ENCODE measurements around the gene C16orf90.
"Not testable (repeated sequence)": the region's sequence is repeated elsewhere in the genome, so short reads cannot be mapped to it uniquely, and the experiment has no call there.

The C16orf90 gene

GRCh38 chr16:3482659-3483241 lies 12.5 kb downstream of the C16orf90 start:
- no peak for DNase-seq

DNA sequence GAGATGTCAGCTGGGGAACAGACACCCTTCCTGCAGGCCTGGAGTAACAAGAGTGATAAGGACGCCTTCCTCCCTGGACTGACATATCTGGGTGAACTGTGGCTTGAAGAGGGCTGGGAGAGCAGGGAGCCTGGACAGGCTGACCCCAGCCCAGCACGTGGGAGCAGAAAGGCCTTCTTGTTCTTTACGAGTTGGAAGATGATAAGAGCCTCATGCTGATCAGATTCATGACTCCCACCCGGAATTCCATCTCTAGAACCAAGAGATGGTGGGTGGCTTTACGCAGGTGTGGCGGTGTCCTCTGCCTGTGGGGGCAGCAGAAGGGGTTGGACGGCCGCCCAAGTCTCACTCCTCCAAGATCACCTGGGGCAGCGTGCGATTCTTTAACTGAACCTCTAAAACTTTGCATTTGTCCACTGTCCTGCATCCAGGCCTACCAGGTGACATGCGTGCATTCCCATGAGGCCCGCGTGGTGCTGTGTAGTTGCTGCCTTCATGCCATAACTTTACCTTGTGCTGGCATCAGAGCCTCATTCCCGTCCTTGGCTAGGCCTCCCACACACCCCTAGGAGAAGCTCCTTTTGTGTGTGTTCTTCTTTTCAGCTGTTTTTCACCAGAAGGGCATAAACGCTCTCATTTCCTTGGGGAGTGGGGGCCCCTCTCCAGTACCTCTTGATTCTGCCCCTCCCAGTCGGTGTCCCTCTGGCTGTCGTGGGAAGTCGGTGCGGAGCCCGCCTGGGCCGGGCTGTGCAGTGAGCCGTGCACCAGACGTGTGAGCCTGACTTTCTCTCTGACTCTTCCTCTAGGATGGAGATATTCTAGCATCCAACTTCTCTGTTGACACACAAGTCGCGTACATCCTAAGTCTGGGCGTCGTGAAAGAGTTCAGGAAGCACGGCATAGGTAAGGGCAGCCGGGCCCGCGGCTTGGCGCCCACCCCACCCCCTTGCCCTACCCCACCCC lies 13.3 kb downstream of the C16orf90 start:
- no peak for DNase-seq

GRCh38 chr16:3480901-3481695 lies 14.2 kb downstream of the C16orf90 start:
- DNase-seq: no peak

DNA sequence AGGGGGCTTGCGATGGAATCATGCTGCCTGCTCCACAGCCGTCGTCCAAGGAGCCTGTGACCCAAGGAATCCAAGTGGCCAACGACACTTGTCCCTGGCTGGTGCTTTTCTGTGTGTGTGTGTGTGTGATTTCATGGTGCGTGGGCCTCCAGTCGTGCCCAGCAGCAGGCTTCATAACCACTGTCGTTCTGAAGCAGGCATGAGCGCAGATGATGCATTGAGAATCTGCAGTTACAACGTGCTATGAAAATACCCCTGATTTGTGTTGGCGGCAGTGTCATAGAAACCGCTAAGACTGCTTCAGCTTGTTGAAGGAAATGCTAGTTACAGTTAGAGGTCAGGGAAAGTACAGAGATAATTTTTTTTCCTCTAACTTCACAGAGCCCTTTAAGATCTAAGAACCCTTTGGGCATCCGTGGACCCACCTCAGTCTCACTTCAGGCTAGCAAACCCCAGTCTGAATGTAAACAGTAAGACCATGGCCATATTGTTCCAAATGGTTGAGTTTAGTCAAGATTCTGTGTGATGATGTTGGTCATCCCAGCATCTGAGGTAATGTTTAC lies 15.6 kb downstream of the C16orf90 start:
- no peak for DNase-seq

- DNase-seq: no peak
These were observed 16.9 kb downstream of the C16orf90 start for GRCh38 chr16:3478242-3478925.

GRCh38 chr16:3476409-3476808 lies 18.9 kb downstream of the C16orf90 start:
- DNase-seq: no peak

GRCh38 chr16:3475604-3476375 lies 19.5 kb downstream of the C16orf90 start:
- no peak for DNase-seq

- DNase-seq: not testable (repeated sequence)
These were observed 20.4 kb downstream of the C16orf90 start for GRCh38 chr16:3474870-3475269.

- no peak for DNase-seq
These were observed 21.0 kb downstream of the C16orf90 start for GRCh38 chr16:3474136-3474779.

DNA sequence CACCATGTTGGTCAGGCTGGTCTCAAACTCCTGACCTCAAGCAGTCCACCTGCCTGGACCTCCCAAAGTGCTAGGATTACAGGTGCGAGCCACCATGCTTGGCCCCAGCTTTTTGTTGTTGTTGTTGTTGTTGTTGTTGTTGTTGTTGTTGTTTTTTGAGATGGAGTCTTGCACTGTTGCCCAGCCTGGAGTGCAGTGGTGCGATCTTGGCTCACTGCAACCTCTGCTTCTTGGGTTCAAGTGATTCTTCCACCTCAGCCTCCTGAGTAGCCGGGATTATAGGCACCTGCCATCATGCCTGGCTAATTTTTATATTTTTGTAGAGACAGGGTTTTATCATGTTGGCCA lies 21.7 kb downstream of the C16orf90 start:
- not testable (repeated sequence) for DNase-seq

DNA sequence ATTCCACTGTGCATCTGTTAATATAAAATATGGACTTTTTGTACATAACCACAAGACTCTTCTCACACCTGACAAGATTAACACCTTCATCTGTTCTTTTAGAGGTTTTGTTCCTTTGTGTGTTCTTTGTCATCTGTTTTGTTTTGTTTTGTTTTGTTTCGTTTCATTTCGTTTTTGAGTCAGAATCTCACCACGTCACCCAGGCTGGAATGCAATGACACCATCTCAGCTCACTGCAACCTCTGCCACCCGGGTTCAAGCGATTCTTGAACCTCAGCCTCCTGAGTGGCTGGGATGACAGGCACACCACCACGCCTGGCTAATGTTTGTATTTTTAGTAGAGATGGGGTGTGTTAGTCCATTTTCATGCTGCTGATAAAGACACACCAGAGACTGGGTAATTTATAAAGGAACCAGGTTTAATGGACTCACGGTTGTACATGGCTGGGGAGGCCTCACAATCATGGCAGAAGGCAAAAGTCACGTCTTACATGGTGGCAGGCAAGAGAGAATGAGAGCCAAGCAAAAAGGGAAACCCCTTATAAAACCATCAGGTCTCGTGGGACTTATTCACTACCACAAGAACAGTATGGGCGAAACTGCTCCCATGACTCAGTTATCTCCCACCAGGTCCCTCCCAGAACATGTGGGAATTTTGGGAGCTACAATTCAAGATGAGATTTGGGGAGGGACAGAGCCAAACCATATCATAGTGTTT lies 22.3 kb downstream of the C16orf90 start:
- DNase-seq: no peak

GRCh38 chr16:3471518-3472176 lies 23.6 kb downstream of the C16orf90 start:
- DNase-seq: no peak

DNA sequence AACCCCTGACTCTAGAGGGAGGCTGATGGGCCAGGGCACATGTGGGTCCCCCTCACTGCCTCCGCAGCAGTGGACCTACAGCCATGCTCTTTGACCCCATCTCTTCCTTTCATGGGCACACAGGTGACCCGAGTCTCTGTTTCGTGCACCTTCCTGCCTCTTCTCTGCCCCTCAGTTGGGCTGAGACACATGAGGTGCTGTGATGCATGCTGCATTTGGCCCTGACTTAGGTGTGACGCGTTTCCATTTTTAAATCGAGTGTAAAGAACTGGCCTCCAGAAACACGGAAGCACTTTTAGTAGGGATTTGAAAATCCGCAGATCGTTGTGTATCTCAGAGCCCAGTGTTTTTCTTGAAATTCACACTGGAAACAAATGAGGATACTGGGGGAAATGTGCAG lies 24.6 kb downstream of the C16orf90 start:
- DNase-seq: no peak

DNA sequence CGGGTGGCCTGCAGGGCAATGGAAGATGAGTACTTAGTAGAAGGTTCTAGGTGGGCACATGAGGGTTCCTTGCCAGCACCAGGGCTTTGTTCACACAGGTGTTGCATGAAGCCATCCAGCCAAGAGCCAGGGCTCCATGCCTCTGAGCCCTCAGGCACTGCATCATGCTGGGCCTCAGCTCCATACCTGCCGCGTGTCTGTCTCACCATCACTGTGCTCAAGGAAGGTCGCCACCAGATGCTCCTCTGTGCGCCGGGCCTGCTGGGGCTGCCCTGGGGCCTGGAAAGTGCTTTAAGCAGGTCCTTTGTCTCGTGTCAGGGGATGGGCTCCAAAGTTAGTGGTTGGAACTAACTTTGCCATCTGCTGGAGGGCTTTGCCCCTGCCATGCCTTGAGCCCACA lies 25.6 kb downstream of the C16orf90 start:
- DNase-seq: no peak

DNA sequence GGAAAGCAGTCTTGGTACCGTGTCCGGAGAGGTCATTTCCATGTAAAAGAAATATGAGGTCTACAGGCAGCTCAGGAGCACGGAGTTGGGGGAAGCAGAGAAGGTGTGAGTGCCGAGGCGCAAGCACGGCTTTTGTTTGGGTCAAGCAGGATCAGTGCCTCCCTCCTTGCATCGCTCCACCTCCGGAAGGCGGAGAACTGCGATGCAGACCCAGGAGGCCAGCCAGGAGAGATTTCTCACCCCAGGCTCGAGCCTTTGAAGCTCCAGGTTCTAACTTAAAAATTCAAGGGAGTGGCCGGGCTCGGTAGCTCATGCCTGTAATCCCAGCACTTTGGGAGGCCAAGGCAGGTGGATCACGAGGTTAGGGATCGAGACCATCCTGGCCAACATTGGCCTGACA lies 26.8 kb downstream of the C16orf90 start:
- DNase-seq: no peak

- DNase-seq: no peak
These were observed 27.4 kb downstream of the C16orf90 start for GRCh38 chr16:3467921-3468320.

DNA sequence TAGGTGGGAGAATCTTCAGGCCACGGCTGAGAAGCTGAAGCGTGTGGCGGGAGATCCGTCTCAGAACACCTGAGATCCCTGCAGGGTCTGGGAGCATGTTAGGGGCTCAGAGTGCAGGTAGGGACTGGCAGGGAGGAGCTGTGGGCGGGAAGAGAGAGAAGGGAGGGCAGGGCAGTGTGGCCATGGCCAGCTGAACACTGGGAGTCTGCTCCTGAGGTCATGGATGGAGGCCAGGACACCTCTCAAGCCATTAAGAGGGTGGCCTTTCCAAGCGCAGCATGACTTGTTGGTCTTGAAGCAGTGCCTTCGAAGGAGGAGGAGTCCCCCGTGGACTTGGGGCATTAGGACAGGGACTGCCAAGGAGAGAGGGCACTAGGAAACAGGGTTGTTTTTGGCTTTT lies 28.1 kb downstream of the C16orf90 start:
- DNase-seq: no peak

DNA sequence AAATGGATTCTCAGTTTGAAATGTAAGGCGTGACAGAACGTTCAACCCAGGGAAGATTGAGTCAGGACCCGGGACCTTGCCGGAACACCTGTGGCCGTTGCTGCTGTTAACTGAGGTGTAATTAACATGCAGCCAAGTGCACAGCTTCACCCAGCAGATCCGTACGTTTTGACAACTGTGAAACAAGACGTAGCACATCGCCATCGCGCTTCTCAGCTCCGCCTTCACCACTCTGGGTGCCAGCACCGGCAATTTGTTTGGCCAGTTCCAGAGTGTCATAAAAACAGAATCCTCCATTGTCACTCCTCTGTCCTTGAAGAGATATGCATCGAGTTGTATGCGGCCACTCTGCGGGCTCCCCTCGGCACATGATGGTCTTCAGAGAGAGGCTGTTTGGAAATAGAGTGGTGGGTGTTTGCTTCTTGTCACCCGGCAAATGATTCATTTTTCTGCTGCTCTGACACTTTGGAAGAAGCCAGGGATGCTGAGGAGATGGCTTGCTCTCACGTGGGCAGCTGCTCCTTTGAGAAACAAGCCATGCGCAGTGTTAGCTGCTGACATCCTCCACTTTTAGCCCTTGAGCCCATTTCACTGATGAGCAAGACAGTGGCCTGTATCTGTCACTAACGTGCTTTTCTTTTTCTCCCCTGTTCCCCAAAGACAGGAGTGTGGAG lies 29.2 kb downstream of the C16orf90 start:
- DNase-seq: no peak

GRCh38 chr16:3465301-3465700 lies 30.0 kb downstream of the C16orf90 start:
- DNase-seq: no peak
